Measurements from ENCODE around the gene OAS1. TPM values are rescaled to one million over a fixed set of nuclear protein-coding genes. Genes with fewer than 3 reads are reported as not detected.

The OAS1 gene
- total and polyA plus RNA-seq, 2 of the 8 experiments (the other 6 are each of a cell fraction or from before 2014, with no cell fraction given): 0.23 TPM; not detected in 1

DNA sequence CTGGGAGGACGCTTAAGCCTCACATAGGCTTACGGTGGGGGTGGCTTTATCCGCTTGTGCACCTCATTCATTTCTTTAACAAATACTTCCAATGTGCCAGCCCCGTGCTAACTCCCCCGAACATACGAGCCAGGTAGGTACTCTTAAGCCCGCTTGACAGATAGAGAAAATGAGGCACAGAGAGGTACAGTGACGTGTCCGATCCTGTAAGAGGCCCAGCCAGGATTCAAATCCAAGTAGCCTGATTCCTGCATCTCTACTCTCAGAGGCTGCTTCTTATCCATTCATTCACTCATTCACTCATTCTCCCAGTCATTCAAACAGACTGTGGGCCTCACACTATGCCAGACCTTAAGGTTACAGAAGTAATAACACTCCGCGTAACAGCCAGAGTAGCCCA lies 32.0 kb downstream of the OAS1 start:
- no peak overlapping the region for H4K5ac ChIP-seq (ENCODE audit: insufficient read length, low read depth, low read length)
- no peak for FAIRE-seq
- 0 out of 7 replicates have a peak overlapping the region, but pooled peaks of 1 of the 4 experiments have one; percentile 21 for H3K9ac ChIP-seq (replicated peaks in 1 of 4; ENCODE audit: extremely low read depth in 1 of 4, low read depth in 3 of 4, low read length in 3 of 4)
- H3K56ac ChIP-seq (replicated peaks; ENCODE audit: insufficient read length, low read depth, low read length): no peak overlapping the region
- H2BK5ac ChIP-seq (ENCODE audit: low read depth, low read length): no peak overlapping the region
- H2BK20ac ChIP-seq (ENCODE audit: low read length): no peak overlapping the region
- no peaks in the 10 kb centered on the region for H3K79me1 ChIP-seq (ENCODE audit: low read depth, low read length)
- no peak overlapping the region for H3K14ac ChIP-seq (ENCODE audit: insufficient read length)
- no peaks in the 10 kb centered on the region for H4K20me1 ChIP-seq (replicated peaks in 1 of 2; ENCODE audit: control insufficient read depth in 1 of 2, insufficient read depth in 2 of 2, low read length in 2 of 2)
- H3K4me3 ChIP-seq (ENCODE audit: extremely low read depth in 1 of 4, insufficient read depth in 2 of 4, low read depth in 3 of 4, low read length in 4 of 4): peak overlapping the region; percentile 39 to 64 (median 52)
- no peaks in the 10 kb centered on the region; the same call in 1 of the 2 replicates for H3K23me2 ChIP-seq (ENCODE audit: low read depth, low read length)
- no peak overlapping the region for H2BK15ac ChIP-seq (ENCODE audit: low read length)
- H3K9me3 ChIP-seq (ENCODE audit: insufficient read depth in 2 of 2, low read depth in 1 of 2, low read length in 1 of 2): no peaks in the 10 kb centered on the region
- no peak overlapping the region for H2AK5ac ChIP-seq (ENCODE audit: low read depth, low read length)
- CTCF ChIA-PET (ENCODE audit: partially characterized antibody): interaction anchor here (1.5 kb wide), 1 partner anchor 152 kb away, joined by 3 read pairs; no protein-coding TSS in a partner anchor
- POLR2A ChIA-PET (ENCODE audit: partially characterized antibody): no interaction called here
- WGBS, 2 experiments (ENCODE audit: extremely low coverage in 1 of 2, insufficient coverage in 1 of 2, insufficient read length in 1 of 2, insufficient replicate concordance in 2 of 2, low coverage in 1 of 2, low lambda C conversion rate in 2 of 2, missing lambda C conversion rate in 1 of 2): 64% methylated on average over 11 of the region's 11 CpGs; no CpG with 5 or more reads in 1 of the 2 experiments
- no peaks in the 10 kb centered on the region for H3K79me2 ChIP-seq (ENCODE audit: control insufficient read depth in 1 of 2, insufficient read depth in 2 of 2, low read length in 2 of 2)
- no peak overlapping the region for H3K18ac ChIP-seq (ENCODE audit: extremely low read depth, low read length)
- no peak overlapping the region for H3K27ac ChIP-seq (ENCODE audit: low read depth, low read length)
- peak overlapping the region; percentile 96 for H2AFZ ChIP-seq (ENCODE audit: low read length)
- H2BK120ac ChIP-seq (replicated peaks; ENCODE audit: low read depth, low read length): no peak overlapping the region
- H3K4ac ChIP-seq (replicated peaks; ENCODE audit: insufficient read length, low read depth, low read length): no peak overlapping the region
- TF ChIP-seq KDM1A (IDR thresholded peaks at IDR 0.05; ENCODE audit: borderline replicate concordance, low read length): no peak
- TF ChIP-seq RAD21 (IDR thresholded peaks at IDR 0.05 in 1 of 2, conservative IDR thresholded peaks at IDR 0.05 in 1 of 2; ENCODE audit: low read depth in 2 of 2, low read length in 2 of 2): no peak
- TF ChIP-seq, protein P1, sequence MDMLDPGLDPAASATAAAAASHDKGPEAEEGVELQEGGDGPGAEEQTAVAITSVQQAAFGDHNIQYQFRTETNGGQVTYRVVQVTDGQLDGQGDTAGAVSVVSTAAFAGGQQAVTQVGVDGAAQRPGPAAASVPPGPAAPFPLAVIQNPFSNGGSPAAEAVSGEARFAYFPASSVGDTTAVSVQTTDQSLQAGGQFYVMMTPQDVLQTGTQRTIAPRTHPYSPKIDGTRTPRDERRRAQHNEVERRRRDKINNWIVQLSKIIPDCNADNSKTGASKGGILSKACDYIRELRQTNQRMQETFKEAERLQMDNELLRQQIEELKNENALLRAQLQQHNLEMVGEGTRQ (IDR thresholded peaks at IDR 0.05; ENCODE audit: low read length): no peak
- no peak overlapping the region for H2BK12ac ChIP-seq (ENCODE audit: low read depth, low read length)
- H3K27me3 ChIP-seq (replicated peaks in 1 of 4; ENCODE audit: control insufficient read depth in 3 of 4, extremely low read depth in 1 of 4, insufficient read depth in 3 of 4, low read length in 3 of 4): peaks cover 0 to 15% (median 10%) of the 10 kb centered on the region in 4 experiments; a peak in 6 of 7 replicates
- H3K23ac ChIP-seq (ENCODE audit: insufficient read length): no peak overlapping the region
- peaks cover 0 to 3% (median under 1%) of the 10 kb centered on the region in 4 experiments; a peak in 2 of 7 replicates for H3K4me1 ChIP-seq (replicated peaks in 1 of 4; ENCODE audit: control insufficient read depth in 3 of 4, insufficient read depth in 4 of 4, low read length in 3 of 4)
- H4K91ac ChIP-seq (replicated peaks; ENCODE audit: insufficient read length, low read length): no peak overlapping the region
- H3K36me3 ChIP-seq (ENCODE audit: control insufficient read depth in 2 of 4, insufficient read depth in 4 of 4, low read length in 3 of 4): no peaks in the 10 kb centered on the region
- H4K8ac ChIP-seq (ENCODE audit: extremely low read depth, insufficient read depth, low read length): peak overlapping the region; percentile 65
- H3K4me2 ChIP-seq (ENCODE audit: insufficient read depth in 1 of 2, low read depth in 2 of 2, low read length in 2 of 2): peak overlapping the region; percentile 83 to 84
- DNase-seq (ENCODE audit: low read depth in 1 of 2, low spot score in 2 of 2): no peak
